ENCODE data around the gene MED29. TPM values are rescaled to one million over a fixed set of nuclear protein-coding genes. Genes with fewer than 3 reads are reported as not detected.

MED29 gene
- 32.4 TPM for total RNA-seq (ENCODE audit: unreplicated experiment)
- long read RNA-seq, transcript MED29-201 (4 exons, 3,653 nt), result major isoform, 15 of 19 reads
- long read RNA-seq, partial matches to known transcripts, result 0 of 19 reads
- long read RNA-seq, other reads (novel, unspliced or antisense), result 4 of 19 reads

DNA sequence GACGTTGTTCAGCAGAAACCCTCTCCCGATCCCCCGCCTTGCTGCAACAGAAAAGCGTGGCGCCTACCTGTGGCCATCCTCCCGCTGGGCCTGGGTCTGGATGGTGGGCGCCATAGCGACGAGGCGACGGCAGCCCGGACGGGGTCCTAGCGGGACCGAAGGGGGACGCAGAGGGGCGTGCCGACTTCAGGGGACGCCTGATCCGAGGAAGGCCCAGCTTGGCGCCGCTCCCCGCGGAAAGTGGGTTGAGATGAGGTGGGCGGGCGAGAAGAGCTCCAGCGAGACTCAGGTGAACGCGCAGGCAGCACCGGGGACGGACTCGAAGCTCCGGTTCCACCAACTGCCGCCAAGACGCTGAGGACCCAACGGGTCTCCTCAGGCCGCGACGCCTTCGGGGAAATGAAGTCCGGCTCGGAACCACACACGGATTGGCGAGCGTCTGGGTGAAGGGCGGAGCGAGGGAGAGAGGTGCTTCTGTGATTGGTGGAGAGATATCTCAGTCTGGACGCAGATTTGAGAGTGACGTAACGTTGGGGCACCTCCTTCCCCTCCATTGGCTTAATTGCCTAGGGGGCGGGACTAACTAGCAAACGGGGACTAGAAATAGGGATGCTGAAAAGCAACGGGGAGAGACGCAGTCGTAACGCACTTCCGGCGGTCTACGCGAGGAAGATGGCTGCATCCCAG, at the start of gene MED29, which contains the start of gene PAF1:
MED29 (plus strand) TSS at position 628 of the 687 bp plus-strand sequence; CDS start at position 673, 45 bp downstream.
PAF1 (minus strand) TSS at position 356 of the 687 bp plus-strand sequence; CDS start at position 114, 242 bp downstream.
- Mint-ChIP-seq H3K9me3 (ENCODE audit: unreplicated experiment) (no peaks in the 10 kb centered on the region), H3K27ac (ENCODE audit: unreplicated experiment) (peak within 1 kb of the TSS; percentile 93), H3K27me3 (ENCODE audit: unreplicated experiment) (peaks cover 15% of the 10 kb centered on the region), H3K4me1 (ENCODE audit: unreplicated experiment) (peaks cover 19% of the 10 kb centered on the region), H3K4me3 (ENCODE audit: unreplicated experiment) (peak within 1 kb of the TSS; percentile 98), H3K36me3 (ENCODE audit: low read depth, unreplicated experiment) (peaks cover 37% of the 10 kb centered on the region)
- peak; percentile 87 for DNase-seq (ENCODE audit: low spot score)
- TF ChIP-seq CTCF (IDR thresholded peaks at IDR 0.05; ENCODE audit: unreplicated experiment), result no peak

GRCh38 chr19:39341719-39342604, 49.2 kb upstream of the MED29 start, which contains the start of gene SAMD4B:
SAMD4B (plus strand) TSS chr19:39342421; CDS start chr19:39356894, 14,473 bp downstream.
- Mint-ChIP-seq H3K27ac (ENCODE audit: unreplicated experiment) (peak within 1 kb of the TSS; percentile 94), H3K9me3 (ENCODE audit: unreplicated experiment) (no peaks in the 10 kb centered on the region), H3K4me3 (ENCODE audit: unreplicated experiment) (peak within 1 kb of the TSS; percentile 98), H3K27me3 (ENCODE audit: unreplicated experiment) (peaks cover 20% of the 10 kb centered on the region), H3K36me3 (ENCODE audit: low read depth, unreplicated experiment) (peaks cover 14% of the 10 kb centered on the region), H3K4me1 (ENCODE audit: unreplicated experiment) (peaks cover 41% of the 10 kb centered on the region)
- peak; percentile 65 for TF ChIP-seq CTCF (IDR thresholded peaks at IDR 0.05; ENCODE audit: unreplicated experiment)
- peak; percentile 99 for DNase-seq (ENCODE audit: low spot score)

DNA sequence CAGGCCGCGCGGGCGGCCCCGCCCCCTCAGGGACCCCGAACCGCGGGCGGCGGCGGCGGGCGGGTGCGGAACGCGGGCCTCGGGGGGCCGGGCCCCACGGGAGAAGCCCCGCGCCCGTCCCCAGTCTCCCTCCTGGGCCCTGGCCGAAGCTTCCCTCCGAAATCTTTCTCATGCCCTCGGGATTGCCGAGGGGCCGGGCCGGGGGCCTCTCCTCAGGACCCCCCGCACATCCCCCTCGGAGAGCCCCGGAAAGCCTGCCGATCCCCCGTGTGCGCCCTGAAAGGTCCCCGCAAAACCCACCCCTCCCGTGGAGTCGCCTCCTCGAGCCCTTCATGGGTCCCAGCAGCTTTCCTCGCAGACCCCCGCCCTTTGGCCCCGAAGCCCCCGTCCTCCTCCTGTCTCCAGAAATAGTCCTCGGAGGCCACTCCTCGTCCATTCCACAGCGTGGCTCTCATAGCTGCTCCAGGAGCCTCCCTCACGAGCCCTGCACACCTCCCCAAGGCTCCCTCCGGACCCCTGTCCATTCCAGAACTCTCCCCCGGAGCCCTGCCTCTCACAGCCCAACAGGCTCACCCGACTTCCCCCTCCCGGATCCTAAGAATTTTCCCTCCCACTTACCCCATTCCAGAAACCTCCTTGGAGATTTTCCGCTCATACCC, 48.4 kb upstream of the MED29 start:
- H3K36me3 Mint-ChIP-seq (ENCODE audit: low read depth, unreplicated experiment), result peaks cover 19% of the 10 kb centered on the region
- no peaks in the 10 kb centered on the region for H3K9me3 Mint-ChIP-seq (ENCODE audit: unreplicated experiment)
- H3K4me3 Mint-ChIP-seq (ENCODE audit: unreplicated experiment), result peak overlapping the region; percentile 95
- TF ChIP-seq CTCF (IDR thresholded peaks at IDR 0.05; ENCODE audit: unreplicated experiment), result no peak
- H3K4me1 Mint-ChIP-seq (ENCODE audit: unreplicated experiment), result peaks cover 37% of the 10 kb centered on the region
- H3K27ac Mint-ChIP-seq (ENCODE audit: unreplicated experiment), result peak overlapping the region; percentile 74
- DNase-seq (ENCODE audit: low spot score), result peak; percentile 18
- H3K27me3 Mint-ChIP-seq (ENCODE audit: unreplicated experiment), result peaks cover 20% of the 10 kb centered on the region

DNA sequence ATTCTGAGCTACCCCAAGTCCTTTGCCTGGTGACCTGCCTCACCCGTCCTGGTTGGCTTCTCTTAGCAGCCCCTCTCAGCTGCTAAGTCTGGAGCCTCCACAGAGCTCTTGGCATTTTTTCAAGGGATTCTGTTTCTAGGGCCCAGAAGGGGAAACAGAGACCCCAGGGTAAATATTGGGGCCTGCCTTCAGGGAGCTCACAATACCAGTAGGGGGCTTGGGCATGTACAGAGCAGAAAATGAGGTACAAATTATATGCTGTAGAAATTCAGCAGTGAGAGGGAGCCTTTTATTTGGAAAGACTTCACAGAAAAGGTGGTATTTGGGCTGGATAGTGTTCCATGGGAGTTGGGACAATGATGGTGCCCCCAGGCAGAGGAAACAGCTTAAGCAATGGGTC, 45.2 kb upstream of the MED29 start:
- Mint-ChIP-seq H3K27ac (ENCODE audit: unreplicated experiment) (no peak overlapping the region), H3K4me3 (ENCODE audit: unreplicated experiment) (no peak overlapping the region), H3K27me3 (ENCODE audit: unreplicated experiment) (peaks cover 20% of the 10 kb centered on the region), H3K4me1 (ENCODE audit: unreplicated experiment) (peaks cover 32% of the 10 kb centered on the region), H3K9me3 (ENCODE audit: unreplicated experiment) (no peaks in the 10 kb centered on the region), H3K36me3 (ENCODE audit: low read depth, unreplicated experiment) (peaks cover 29% of the 10 kb centered on the region)
- no peak for DNase-seq (ENCODE audit: low spot score)
- TF ChIP-seq CTCF (IDR thresholded peaks at IDR 0.05; ENCODE audit: unreplicated experiment), result no peak

Data from endothelial cell (in vitro differentiated cells).